K562 (cell line): ENCODE results near the gene ISY1. TPM values are rescaled to one million over a fixed set of nuclear protein-coding genes. Genes with fewer than 3 reads are reported as not detected.
A peak's percentile ranks its signal among the peaks of the same experiment; 100 is the strongest.

Source experiments
- ELK3 ChIP-seq: fragments of 450-650 bp; formaldehyde crosslinking; IDR thresholded peaks from 2 replicates; pipeline ENCODE4 v1.4.0; 2020; ENCODE audit warnings: mild to moderate bottlenecking
- HNRNPL ChIP-seq: fragments of 200-400 bp; formaldehyde crosslinking; IDR thresholded peaks from 2 replicates; pipeline ENCODE4 v1.6.1; 2017; ENCODE audit warnings: low read depth, mild to moderate bottlenecking, low read length
- MCM3 ChIP-seq: fragments of 450-650 bp; IDR thresholded peaks from 2 replicates; pipeline ENCODE4 v1.6.1; 2016
- MLLT1 ChIP-seq, 2 experiments: fragments of 450-650 bp; IDR thresholded peaks; 2 replicates each; pipeline ENCODE4 v1.6.1; 2016
- NCOA1 ChIP-seq: fragments of 450-650 bp; IDR thresholded peaks from 2 replicates; pipeline ENCODE4 v1.6.1; 2016; ENCODE audit warnings: low read depth
- NFXL1 ChIP-seq: fragments of 450-650 bp; formaldehyde crosslinking; IDR thresholded peaks from 2 replicates; pipeline ENCODE4 v1.4.0; 2021; ENCODE audit warnings: mild to moderate bottlenecking
- RBM25 ChIP-seq: fragments of 200-400 bp; formaldehyde crosslinking; IDR thresholded peaks from 2 replicates; pipeline ENCODE4 v1.6.1; 2018; ENCODE audit warnings: low read length, low read depth, moderate library complexity; ENCODE audit not compliant: severe bottlenecking
- STAG1 ChIP-seq: sonication (generic); formaldehyde crosslinking; IDR thresholded peaks from 2 replicates; pipeline ENCODE4 v1.5.0; 2020; ENCODE audit warnings: missing genetic modification reagents, borderline replicate concordance
- TRIM28 ChIP-seq: fragments of 450-650 bp; IDR thresholded peaks from 2 replicates; pipeline ENCODE4 v1.6.1; 2017
- ZBTB34 ChIP-seq: fragments of 250-450 bp; sonication (Bioruptor Pico); IDR thresholded peaks from 2 replicates; pipeline ENCODE4 v1.8.0; 2021; ENCODE audit warnings: mild to moderate bottlenecking, moderate library complexity
- ZNF239 ChIP-seq: fragments of 250-450 bp; sonication (Bioruptor Pico); IDR thresholded peaks from 2 replicates; pipeline ENCODE4 v1.4.0; 2020; ENCODE audit warnings: mild to moderate bottlenecking
- ZNF24 ChIP-seq: fragments of 450-650 bp; IDR thresholded peaks from 2 replicates; pipeline ENCODE4 v1.6.1; 2016
- ZNF253 ChIP-seq: fragments of 250-450 bp; sonication (Bioruptor Pico); conservative IDR thresholded peaks from 2 replicates; pipeline ENCODE4 v1.6.1; 2021; ENCODE audit warnings: mild to moderate bottlenecking
- ZNF395 ChIP-seq: fragments of 200-800 bp; sonication (Bioruptor generic); IDR thresholded peaks from 2 replicates; pipeline ENCODE4 v1.6.1; 2017; ENCODE audit warnings: missing genetic modification characterization, missing compliant biosample characterization
- ZNF518B ChIP-seq: fragments of 250-450 bp; sonication (Bioruptor Pico); IDR thresholded peaks from 2 replicates; pipeline ENCODE4 v1.5.0; 2021; ENCODE audit warnings: mild to moderate bottlenecking, moderate library complexity
- ZNF699 ChIP-seq: fragments of 250-450 bp; sonication (Bioruptor Pico); IDR thresholded peaks from 2 replicates; pipeline ENCODE4 v1.8.0; 2021; ENCODE audit warnings: mild to moderate bottlenecking, moderate library complexity; ENCODE audit not compliant: insufficient replicate concordance
- polyA plus RNA-seq, 8 experiments: library from polyadenylated mRNA; depleted of rRNA in 4 of 8; stranded (reverse) in 5 of 8; unstranded in 3 of 8; fragments of >200 nt; fragmentation: Nextera tagmentation in 2 of 8; fragmentation: Illumina TruSeq in 1 of 8; extraction: Ambion mirVana in 2 of 8; extraction: Trizol in 1 of 8; gene quantifications; 2 replicates each; pipeline versions ENCODE4 v1.2.1 to v1.2.3, GENCODE V29; 2011 to 2014; ENCODE audit warnings: inconsistent platforms in 1 of 8, missing spikeins in 1 of 8
- total RNA-seq, 7 experiments: library from RNA; depleted of rRNA in 6 of 7; stranded (reverse); fragments of >200 nt in 6 of 7; fragmentation: Illumina TruSeq in 2 of 7; extraction: Trizol in 2 of 7; gene quantifications; 2 replicates each; pipeline versions ENCODE4 v1.2.1 to v1.2.3, GENCODE V29; 2011 to 2021; ENCODE audit warnings: low replicate concordance in 1 of 7

ISY1 gene
- total and polyA plus RNA-seq, 9 of the 15 experiments (the other 6 are each of a cell fraction or from before 2014, with no cell fraction given), result 23.5 to 50.0 (median 32.9) TPM

GRCh38 chr3:129183569-129184395 is 22.9 kb upstream of the ISY1 start, which contains the start of gene CNBP (continued):
- TF ChIP-seq ZNF518B, result no peak
- TF ChIP-seq TRIM28, result no peak
- TF ChIP-seq ELK3 (CRISPR knock-in tag), result no peak
- TF ChIP-seq ZNF395 (CRISPR knock-in tag), result peak; percentile 75; the same call in 1 of the 2 replicates
- no peak for TF ChIP-seq MCM3
- TF ChIP-seq NCOA1, result no peak
- TF ChIP-seq NFXL1 (CRISPR knock-in tag), result no peak
- no peak for TF ChIP-seq HNRNPL
- no peak for TF ChIP-seq ZBTB34 (CRISPR knock-in tag)
- TF ChIP-seq MLLT1 (IDR thresholded peaks at IDR 0.05), result peak; percentile 51 to 52; a peak in 1 of 4 replicates
- TF ChIP-seq RBM25, result peak; percentile 99
- no peak for TF ChIP-seq ZNF239 (CRISPR knock-in tag)
- TF ChIP-seq ZNF24, result no peak
- no peak for TF ChIP-seq STAG1 (CRISPR knock-in tag)
- TF ChIP-seq ZNF699, result no peak
- TF ChIP-seq ZNF253 (CRISPR knock-in tag), result no peak
